Endodermal cell (in vitro differentiated cells): ENCODE data around the gene SLC30A2. TPM values are rescaled to one million over a fixed set of nuclear protein-coding genes. Genes with fewer than 3 reads are reported as not detected.

Experiments used
- DNase-seq: peaks from one replicate; pipeline ENCODE4 v3.0.0-alpha.2; 2017
- H3K27ac ChIP-seq: 2 replicates; pipeline ENCODE4 v1.5.1; 2013; ENCODE audit warnings: mild to moderate bottlenecking, low read depth, low read length, moderate library complexity
- H3K27me3 ChIP-seq: 2 replicates; pipeline ENCODE4 v1.6.1; 2013; ENCODE audit warnings: mild to moderate bottlenecking, low read length, moderate library complexity; ENCODE audit not compliant: insufficient read depth, control insufficient read depth, poor library complexity, severe bottlenecking
- H3K36me3 ChIP-seq: 2 replicates; pipeline ENCODE4 v1.7.0; 2013; ENCODE audit warnings: mild to moderate bottlenecking, low read length, moderate library complexity; ENCODE audit not compliant: control insufficient read depth, insufficient read depth
- H3K4me1 ChIP-seq: one replicate; pipeline ENCODE4 v1.7.0; 2013; ENCODE audit warnings: low read length; ENCODE audit not compliant: control insufficient read depth, insufficient read depth
- H3K4me3 ChIP-seq: 2 replicates; pipeline ENCODE4 v1.5.1; 2013; ENCODE audit warnings: mild to moderate bottlenecking, low read length, moderate library complexity
- H3K9ac ChIP-seq: 2 replicates; pipeline ENCODE4 v1.6.1; 2013; ENCODE audit warnings: mild to moderate bottlenecking, low read length, moderate library complexity; ENCODE audit not compliant: poor library complexity, severe bottlenecking; ENCODE audit errors: extremely low read depth
- H3K9me3 ChIP-seq: 2 replicates; pipeline ENCODE4 v1.6.1; 2013; ENCODE audit warnings: mild to moderate bottlenecking, low read length, moderate library complexity; ENCODE audit not compliant: control insufficient read depth
- H3K27ac Mint-ChIP-seq: 2 replicates; pipeline ENCODE4 v1.8.0; 2020; ENCODE audit warnings: mixed read lengths
- H3K27me3 Mint-ChIP-seq: 2 replicates; pipeline ENCODE4 v1.8.0; 2021; ENCODE audit warnings: mild to moderate bottlenecking, mixed read lengths; ENCODE audit not compliant: insufficient read depth
- H3K36me3 Mint-ChIP-seq: 2 replicates; pipeline ENCODE4 v1.8.0; 2020; ENCODE audit warnings: low read depth, mixed read lengths
- H3K4me1 Mint-ChIP-seq: 2 replicates; pipeline ENCODE4 v1.8.0; 2020; ENCODE audit warnings: mixed read lengths
- H3K4me3 Mint-ChIP-seq: 2 replicates; pipeline ENCODE4 v1.8.0; 2020; ENCODE audit warnings: mild to moderate bottlenecking, moderate library complexity, mixed read lengths
- H3K9me3 Mint-ChIP-seq: 2 replicates; pipeline ENCODE4 v1.8.0; 2020; ENCODE audit warnings: mild to moderate bottlenecking, mixed read lengths
- CTCF ChIP-seq: fragments of 200-600 bp; sonication (generic); conservative IDR thresholded peaks from 2 replicates; pipeline ENCODE4 v1.5.0; 2021; ENCODE audit warnings: antibody characterized with exemption, mild to moderate bottlenecking
- WGBS, 2 experiments: methylation state at CpG; one replicate each; pipeline versions ENCODE4 v1.1.5 to v1.1.7; 2013; ENCODE audit warnings: missing lambda C conversion rate in 2 of 2, mixed read lengths in 1 of 2; ENCODE audit not compliant: insufficient coverage in 1 of 2, insufficient read length in 1 of 2; 5-methylcytosine and 5-hydroxymethylcytosine counted together
- total RNA-seq, 2 donors: library from RNA; stranded (reverse); fragmentation: NEBNext Ultra II Directional in 1 of 2; extraction: Animal tissue kit (Norgen Biotek cat#: 25700) in 1 of 2; gene quantifications; 2 replicates in 1 of 2; 3 replicates in 1 of 2; pipeline ENCODE4 v1.2.1, GENCODE V29; 2021

SLC30A2 gene
- total RNA-seq, 2 donors from 2014 or later, result not detected

GRCh38 chr1:26022404-26022779 lies 23.5 kb downstream of the SLC30A2 start:
- no peaks in the 10 kb centered on the region for H3K27me3 ChIP-seq
- peaks cover 19% of the 10 kb centered on the region for H3K4me1 Mint-ChIP-seq

DNA sequence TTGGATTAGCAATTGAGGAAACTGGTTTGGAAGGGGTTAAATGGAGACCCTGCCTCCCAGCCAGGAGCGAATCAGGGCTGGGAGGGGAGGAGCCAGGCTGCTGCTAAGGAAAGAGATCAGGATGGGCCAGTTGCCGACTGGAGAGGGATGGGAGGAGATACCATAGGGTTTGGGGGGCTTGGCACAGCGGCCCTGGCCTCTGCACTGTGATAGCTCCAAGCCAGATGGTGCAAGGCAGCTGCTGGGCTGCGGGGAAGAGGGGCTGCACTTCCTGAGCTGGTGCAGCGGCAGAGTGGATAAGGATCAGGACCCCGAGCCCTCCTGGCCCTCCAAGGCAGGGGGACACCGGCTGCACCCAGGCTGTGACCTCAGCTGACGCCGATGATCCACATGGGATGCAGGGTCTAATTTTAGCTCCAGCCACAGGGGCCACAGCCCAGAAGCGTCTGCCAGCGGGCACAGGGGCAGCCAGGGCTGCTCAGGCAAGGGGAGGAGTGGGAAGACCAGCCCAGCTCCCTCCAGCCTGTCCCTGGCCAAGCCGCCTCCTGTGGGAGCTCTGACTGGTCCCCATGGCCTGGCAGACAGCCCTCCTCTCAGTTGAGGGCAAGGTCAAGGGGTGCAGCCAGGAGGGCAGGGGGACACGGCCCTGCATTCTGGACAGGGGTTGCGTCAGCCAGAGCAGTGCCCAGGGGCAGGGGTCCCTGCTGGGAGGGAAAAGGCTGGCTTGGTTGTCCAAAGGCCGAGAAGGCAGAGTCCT lies 24.1 kb downstream of the SLC30A2 start, which contains the start of gene EXTL1:
Gene EXTL1, plus strand, starts transcription at position 129 of the 757 bp plus-strand sequence. CDS start 872 bp downstream, outside the sequence.
- H3K27ac Mint-ChIP-seq, result peak within 1 kb of the TSS; percentile 84
- Histone ChIP-seq H3K36me3 (no peaks in the 10 kb centered on the region), H3K27me3 (no peaks in the 10 kb centered on the region), H3K4me1 (peaks cover 2% of the 10 kb centered on the region), H3K9ac (no peak within 1 kb of the TSS), H3K27ac (peak within 1 kb of the TSS; percentile 37), H3K9me3 (no peaks in the 10 kb centered on the region), H3K4me3 (peak within 1 kb of the TSS; percentile 77)
- H3K4me3 Mint-ChIP-seq, result peak within 1 kb of the TSS; percentile 65
- H3K36me3 Mint-ChIP-seq, result no peaks in the 10 kb centered on the region
- no peaks in the 10 kb centered on the region for H3K9me3 Mint-ChIP-seq
- DNase-seq, result peak; percentile 91
- peaks cover 2% of the 10 kb centered on the region for H3K27me3 Mint-ChIP-seq
- WGBS, 2 experiments, result 48 to 58% methylated on average over 9 to 15 of the region's 15 CpGs
- H3K4me1 Mint-ChIP-seq, result peaks cover 19% of the 10 kb centered on the region
- TF ChIP-seq CTCF, result no peak

More at GRCh38 chr1:26022404-26022779, 23.5 kb downstream of the SLC30A2 start:
- H3K9me3 ChIP-seq, result no peaks in the 10 kb centered on the region
- no peak overlapping the region for H3K4me3 ChIP-seq
- Mint-ChIP-seq H3K9me3 (no peaks in the 10 kb centered on the region), H3K36me3 (no peaks in the 10 kb centered on the region), H3K27ac (no peak overlapping the region), H3K27me3 (peaks cover 2% of the 10 kb centered on the region), H3K4me3 (no peak overlapping the region)
- H3K27ac ChIP-seq, result no peak overlapping the region
- no peak for DNase-seq
- H3K36me3 ChIP-seq, result no peaks in the 10 kb centered on the region
- WGBS, 2 experiments, result 93% methylated on average over 4 to 8 of the region's 8 CpGs
- TF ChIP-seq CTCF, result no peak
- peaks cover 2% of the 10 kb centered on the region for H3K4me1 ChIP-seq
- H3K9ac ChIP-seq, result no peak overlapping the region

- Mint-ChIP-seq H3K9me3 (no peaks in the 10 kb centered on the region), H3K4me3 (peak overlapping the region; percentile 65), H3K27me3 (peaks cover 2% of the 10 kb centered on the region), H3K36me3 (no peaks in the 10 kb centered on the region), H3K4me1 (peaks cover 19% of the 10 kb centered on the region), H3K27ac (no peak overlapping the region)
- Histone ChIP-seq H3K4me1 (peaks cover 2% of the 10 kb centered on the region), H3K9me3 (no peaks in the 10 kb centered on the region), H3K27ac (no peak overlapping the region), H3K36me3 (no peaks in the 10 kb centered on the region), H3K4me3 (no peak overlapping the region), H3K9ac (no peak overlapping the region), H3K27me3 (no peaks in the 10 kb centered on the region)
- WGBS, 2 experiments, result 86 to 92% methylated on average over 2 to 6 of the region's 6 CpGs
- no peak for DNase-seq
- TF ChIP-seq CTCF, result no peak
Measured at GRCh38 chr1:26020941-26021646, 24.8 kb downstream of the SLC30A2 start.
